ENCODE measurements around the gene SDC4.

Gene SDC4, protein sequence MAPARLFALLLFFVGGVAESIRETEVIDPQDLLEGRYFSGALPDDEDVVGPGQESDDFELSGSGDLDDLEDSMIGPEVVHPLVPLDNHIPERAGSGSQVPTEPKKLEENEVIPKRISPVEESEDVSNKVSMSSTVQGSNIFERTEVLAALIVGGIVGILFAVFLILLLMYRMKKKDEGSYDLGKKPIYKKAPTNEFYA

DNA sequence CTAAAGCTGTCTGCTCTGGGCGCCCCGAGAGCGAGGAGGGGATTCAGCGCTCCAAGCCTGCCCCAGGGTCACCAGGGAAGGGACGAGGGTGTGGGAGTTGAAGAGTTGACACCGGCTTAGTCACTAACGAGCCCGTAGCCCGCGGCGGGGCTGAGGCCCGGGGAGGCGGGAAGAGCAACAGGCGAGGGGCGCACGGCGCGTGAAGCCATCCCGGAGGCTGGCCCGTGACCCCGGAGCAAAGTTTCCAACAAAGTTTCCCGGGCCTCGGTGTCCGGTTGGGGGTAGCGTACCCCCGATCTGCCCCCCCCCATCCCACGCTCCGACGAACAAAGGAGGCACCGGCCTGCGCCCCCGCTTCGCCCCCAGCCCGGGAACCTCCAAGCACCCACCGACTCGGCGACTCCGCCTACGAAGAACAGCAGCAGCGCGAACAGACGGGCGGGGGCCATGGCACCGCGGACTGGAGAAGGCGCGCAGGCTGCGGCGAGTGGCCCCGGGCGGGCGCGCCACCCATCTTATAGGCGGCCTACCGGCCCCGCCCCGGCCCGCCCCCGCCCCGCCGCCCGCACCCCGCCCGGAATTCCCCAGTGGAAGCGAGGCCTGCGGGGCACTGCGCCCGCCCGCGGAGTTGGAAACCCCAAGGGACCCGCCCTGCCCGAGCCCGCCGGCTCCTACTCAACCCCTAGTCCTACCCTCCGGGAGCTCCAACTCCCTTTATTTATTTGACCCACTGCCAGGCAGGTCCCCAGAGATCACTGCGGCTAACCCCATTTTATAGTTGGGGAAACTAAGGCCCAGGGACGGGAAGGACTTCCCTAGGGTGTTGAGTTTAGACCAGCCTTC lies at the start of gene SDC4:
Gene SDC4 (minus strand): TSS at position 489 of the 843 bp plus-strand sequence. CDS start 40 bp downstream, at position 449.
- no peak for DNase-seq

DNA sequence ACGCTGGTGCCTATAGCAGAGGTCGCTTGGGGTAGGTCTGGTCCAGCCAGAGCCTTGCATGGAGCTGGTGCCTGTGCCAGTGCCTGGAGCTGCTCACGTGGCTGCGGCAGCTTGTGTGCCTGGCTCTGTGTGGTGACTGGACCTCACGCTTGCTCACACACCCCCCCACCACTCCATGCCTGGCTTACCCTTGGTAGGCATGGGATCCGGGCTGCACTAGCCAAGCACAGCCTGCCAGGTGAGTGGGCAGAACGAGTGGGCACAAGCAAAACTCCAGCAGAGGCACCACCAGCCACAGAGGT lies 46.8 kb upstream of the SDC4 start:
- no peak for DNase-seq

DNA sequence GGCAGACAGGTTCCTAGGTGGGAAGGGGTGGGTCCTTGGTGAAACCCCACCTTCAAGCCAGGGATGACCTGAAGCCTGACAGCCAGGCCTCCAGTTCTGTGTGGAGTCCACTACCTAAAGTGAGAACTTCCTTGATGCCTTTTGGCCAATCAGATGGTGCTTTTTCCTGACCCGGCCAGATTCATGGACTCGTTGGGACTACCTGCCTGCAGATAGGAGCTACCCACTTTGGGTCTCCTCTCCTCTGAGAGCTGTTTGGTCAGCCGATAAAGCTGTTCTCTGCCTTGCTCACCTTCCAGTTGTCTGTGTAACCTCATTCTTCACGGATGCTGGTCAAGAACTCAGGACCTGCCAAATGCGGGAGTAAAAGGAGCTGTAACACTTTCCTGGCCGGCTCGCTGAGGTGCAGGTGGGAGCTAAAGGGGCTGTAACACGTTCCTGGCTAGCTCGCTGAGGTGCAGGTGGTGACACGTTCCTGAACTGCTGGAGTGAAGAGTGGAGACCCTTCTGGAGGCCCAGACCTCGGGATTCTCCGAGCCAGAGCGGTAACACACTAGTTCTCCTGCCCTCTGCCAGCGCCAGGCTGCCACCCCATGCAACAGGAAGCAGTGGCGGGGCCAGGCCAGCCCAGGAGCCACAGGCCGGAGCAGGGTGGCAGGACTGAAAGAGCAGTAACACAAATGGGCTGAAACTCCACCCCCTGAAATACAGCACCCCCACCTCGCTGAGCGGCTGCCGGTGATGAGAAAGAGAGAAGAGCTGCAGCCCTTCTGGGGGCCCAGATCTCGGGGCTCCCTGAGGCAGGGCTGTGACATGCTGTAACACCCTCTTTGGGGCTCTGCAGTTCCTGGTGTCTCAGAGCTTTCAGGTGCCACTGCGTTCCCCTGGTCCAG lies 46.2 kb upstream of the SDC4 start:
- no peak for DNase-seq

DNA sequence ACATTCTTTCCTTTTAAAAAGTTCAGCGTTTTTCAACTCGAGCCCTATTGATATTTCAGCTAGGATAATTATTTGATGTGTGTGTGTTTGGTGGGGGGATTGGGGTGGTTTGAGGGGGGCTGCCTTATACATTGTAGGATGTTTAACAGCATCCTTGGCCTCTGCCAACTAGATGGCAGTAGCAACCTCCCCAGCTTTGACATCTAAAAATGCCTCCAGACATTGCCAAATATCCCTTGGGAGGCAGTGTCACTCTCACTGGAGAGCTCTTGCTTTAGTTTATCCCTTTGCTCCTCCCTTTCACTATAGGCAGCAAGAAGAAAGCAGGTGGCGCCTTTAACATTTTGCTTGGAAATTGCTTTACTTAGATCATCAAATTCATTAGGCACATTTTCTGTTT lies 44.5 kb upstream of the SDC4 start:
- no peak for DNase-seq

DNA sequence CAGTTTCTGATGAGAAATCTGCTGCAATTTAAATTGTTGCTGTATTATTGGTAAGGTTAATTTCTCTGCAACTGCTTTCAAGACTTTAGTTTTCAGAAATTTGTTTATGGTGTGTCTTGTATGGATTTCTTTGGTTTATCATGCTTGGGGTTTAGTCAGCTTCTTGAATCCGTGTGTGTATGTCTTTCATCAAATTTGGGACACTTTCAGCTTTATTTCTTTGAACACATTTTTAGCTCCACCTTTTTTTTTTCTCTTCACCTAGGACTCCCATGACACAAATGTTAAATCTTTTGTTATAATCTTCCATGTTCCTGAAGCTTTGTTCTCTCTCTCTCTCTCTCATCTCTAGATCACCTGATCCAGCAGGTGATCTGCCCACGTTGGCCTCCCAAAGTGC lies 43.3 kb upstream of the SDC4 start:
- DNase-seq: no peak

DNA sequence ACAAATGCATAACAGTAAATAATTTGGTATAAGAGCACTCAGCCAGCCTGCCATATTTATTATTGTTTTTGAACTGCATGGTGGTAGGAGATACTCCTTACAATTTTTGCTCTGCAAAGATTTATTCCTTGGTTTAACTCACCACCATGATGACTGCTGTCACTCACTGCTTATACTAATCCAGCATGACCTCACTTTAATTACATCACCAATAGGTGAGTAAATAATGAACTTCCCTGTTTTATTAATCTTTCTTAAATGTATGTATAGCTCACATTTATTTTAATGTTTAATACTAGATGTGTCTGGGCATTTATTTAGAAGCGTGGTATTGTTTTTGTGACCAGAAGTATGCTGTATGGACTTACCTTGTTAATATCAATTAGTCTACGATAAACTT lies 42.7 kb upstream of the SDC4 start:
- DNase-seq: no peak

DNA sequence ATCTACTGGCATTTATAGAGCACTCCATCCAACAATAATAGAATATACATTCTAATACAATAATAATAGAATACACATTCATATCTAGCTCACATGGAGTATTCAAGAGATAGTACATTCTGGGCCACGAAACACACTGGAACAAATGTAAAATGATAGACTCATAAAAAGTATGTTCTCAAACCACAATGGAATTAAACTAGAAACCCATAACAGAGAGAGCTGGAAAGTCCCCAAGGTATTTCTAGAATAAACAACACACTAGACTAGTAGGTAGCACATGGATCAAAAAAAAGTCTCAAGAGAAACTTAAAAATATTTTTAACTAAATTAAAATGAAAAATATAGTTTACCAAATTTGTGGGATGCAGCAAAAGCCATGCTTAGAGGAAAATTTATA lies 39.0 kb upstream of the SDC4 start:
- DNase-seq: no peak

DNA sequence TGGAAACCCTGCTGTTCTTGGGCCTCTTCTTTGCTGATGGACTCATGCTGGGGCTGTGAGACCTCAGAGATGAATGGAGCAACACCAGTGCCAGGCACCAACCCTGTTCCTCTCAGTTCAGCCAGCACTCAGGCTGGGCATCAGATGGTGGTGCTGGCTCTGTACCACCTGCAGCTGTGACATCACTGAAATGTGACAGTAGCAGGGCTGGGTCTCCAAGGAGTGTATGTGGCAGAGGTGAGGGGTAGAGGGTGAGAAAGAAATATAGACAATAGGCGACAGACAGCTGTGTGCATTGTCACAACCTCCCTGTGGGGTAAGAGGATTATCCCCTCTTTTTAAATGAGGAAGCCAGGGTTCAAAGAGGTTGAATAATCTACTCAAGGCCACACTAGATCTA lies 30.0 kb upstream of the SDC4 start, which contains the start of gene TP53TG5:
Gene TP53TG5 (minus strand): TSS at position 135 of the 400 bp plus-strand sequence. CDS start 89 bp downstream, at position 46.
- DNase-seq: no peak

DNA sequence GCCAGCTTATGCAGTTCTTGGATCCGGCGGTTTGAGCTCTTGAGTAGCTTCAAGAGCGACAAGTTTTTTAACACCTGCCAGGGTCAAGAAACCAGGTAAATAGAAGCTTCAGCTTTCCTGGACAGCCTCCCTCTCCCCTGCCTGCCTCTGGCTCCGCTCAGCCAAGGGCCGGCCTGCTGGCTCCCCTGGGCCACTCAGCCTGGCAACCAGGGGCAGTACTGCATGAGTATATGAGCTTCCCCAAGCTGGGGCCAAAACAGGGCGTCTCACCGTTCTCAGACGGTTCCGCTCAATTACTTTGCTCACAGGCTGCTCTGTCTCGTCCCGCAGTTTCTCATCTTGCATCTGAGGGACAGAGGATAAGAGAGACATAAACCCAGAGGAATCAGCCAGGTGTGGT lies 29.0 kb upstream of the SDC4 start:
- DNase-seq: no peak

DNA sequence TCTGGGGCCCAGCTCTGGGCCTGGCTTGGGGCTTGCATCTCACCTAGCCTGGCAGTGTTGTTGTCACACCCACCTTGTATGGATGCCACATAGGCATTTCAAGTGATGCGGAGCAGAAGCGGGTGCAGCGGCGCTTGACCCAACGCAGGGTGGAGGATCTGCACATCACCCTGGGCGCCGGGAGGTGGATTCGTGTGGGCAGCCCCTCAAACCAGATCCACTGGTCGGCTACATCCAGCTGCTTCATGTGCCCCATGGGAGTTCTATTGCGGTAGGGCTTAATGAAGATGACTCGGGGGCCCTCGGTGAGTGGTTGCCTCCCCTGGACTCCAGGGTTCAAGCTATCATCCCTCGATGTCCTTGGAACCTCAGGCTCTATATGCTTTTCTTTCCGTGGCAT lies 26.7 kb upstream of the SDC4 start:
- no peak for DNase-seq

DNA sequence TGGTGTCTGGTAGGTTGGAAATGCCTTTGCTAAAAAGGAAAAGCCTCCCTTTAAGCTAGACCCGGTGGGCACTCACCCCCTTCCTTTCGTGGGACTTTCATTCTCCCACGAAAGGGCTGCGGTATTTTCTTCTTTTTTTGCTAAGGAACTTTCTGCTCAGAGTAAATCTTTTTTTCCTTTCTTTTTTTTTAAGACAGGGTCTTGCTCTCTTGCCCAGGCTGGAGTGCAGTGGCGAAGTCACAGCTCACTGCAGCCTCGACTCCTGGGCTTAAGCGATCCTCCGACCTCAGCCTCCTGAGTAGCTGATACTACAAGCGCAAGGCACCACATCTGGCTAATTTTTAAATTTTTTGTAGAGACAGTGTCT lies 25.9 kb upstream of the SDC4 start:
- DNase-seq: no peak

DNA sequence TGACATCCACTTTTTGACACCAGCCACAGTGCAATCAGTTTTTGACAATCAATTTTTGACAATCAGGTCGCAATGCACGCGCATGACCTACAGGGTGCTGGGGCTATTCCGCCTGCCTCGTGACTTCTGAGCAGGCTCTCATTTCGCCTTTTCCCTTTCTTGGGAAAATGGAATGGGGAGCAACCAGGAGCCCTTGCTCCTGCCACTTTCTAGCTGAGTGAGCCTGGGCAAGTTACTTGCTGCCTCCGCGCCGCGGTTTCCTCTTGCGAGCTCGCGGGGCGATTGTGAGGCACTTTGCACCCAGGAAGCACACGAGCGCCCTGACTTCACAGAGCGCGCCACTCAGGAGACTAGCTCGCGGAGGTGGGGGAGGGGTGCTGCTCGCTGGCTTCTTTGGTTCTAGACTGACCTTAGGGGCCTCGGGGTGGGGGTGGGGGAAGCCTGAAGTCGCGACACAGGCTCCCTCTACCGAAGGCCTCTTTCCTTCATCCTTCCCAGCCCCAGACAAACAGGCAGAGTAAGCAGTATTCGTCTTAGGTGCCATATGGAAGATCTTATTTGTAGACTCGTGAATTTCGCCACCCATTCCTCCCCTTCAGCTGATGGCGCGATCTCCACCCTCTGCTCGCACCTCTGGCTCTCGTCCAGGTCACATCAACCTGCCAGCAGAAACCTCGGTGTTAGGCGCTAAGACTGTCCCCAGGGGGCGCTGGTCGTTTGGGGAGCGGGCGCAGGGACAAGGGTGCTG lies 25.3 kb upstream of the SDC4 start:
- peak; percentile 72 for DNase-seq

DNA sequence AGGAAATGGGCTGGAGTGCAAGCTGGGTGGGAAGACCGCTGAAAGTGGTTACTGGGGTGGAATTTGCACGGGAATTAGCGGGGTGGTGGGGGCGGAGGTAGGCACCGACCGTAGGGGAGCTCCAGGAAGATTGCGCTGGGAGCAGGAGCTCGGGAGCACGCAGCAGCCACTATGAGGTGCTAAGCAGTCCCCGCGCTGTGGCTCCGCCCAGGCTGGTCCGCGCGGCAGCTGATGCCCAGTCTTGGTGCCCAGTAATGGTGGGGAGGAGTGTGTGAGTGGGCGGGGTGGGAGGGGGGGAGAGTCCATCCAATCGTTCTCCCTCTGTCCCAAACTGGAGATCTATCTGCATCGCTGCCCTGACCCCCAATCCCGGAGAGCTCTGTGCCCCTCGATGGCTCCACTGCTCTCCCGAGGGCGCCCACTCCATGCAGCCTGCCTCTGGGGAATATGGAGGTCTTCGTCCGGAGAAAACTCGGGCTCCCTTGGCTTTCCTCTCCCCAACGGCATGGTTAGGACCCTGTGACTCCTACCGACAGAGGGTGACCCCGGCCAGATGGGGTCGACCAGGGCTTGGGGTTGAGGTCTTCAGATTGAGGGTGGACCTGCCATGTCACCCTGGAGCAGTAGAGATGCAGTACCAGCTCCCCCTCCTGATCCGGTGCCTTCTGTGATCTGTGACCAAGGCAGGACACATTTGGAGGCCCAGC lies 24.6 kb upstream of the SDC4 start:
- DNase-seq: no peak

DNA sequence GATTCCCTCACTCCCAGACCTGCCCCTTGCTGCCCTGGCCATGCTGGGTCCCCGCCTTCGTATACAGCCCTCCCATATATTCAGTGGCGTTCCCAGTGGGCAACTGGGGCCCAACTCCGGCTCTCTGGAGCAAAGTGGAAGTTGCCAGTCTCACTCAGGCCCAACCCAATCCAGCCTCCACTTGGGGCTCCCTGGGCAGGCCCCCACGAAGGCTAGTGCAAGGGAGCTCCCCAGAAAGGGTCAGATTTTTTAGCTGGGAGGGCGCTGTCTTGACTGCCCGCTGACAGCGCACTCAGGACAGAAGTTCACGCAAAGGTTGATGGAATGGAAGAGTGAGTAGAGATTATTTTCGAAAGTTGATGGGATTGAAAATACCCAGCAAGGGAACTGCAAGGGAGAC lies 24.0 kb upstream of the SDC4 start:
- no peak for DNase-seq

DNA sequence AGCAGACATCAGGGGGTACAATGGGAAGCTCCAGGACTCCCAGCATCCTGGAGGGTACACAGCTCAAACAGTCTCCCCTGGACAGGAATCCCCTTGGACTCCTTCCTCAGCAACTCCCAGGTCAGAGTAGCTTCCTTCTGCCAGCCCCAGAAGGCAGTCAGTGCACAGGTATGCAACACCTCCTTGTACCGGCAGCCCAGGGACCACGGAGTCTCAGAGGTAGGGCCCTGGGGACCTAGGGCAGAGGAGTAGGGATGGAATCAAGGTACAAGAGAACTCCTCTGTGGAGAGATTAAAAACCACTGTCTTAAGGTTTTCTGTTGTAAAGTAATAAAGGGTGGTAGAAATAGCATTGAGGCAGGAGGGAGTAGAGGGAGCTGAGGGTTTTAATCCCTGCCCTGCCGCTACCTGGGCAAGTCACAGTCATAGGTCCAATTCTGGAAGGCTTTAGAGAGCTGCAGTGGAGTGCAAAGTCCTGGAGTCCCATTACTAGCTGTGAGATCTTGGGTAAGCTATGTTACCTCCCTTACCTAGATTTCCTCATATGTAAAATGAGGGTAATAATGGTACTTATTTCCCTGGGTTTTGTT lies 22.4 kb upstream of the SDC4 start:
- no peak for DNase-seq

DNA sequence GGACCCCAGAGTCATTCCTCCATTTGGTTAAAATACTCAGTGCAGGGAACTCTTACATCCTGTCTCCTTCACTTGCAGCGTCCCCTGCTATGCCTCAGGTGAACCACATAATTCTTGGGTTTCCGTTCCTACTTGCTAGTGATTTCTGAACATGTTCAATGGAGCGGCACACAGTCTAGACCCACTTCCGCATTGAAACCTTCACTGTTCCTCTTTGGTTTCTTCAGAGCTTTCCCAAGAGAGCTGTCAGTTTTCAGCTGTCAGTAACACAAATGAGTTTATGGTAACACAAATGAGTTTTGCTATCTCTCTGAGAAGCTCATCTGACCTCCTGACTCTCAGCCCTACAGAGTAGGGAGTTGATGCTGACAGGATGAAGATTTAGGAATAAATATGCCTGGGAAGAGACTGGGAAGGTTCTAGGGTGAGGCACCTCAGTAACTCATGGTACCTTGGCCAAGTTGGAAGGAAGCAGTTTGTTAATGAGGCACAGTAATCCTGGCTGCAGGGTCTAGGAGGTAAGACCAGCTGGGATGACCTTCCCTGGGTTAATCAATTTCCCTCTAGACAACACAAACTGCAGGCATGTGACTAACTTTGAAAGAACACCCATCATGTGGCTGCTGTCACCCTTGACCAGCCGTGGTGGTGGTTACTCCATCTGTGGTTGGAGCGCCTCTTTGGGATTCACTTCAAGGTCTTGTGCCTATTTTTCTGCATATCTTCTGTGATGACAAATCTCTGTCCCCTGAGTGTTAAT lies 20.2 kb upstream of the SDC4 start:
- DNase-seq: no peak

DNA sequence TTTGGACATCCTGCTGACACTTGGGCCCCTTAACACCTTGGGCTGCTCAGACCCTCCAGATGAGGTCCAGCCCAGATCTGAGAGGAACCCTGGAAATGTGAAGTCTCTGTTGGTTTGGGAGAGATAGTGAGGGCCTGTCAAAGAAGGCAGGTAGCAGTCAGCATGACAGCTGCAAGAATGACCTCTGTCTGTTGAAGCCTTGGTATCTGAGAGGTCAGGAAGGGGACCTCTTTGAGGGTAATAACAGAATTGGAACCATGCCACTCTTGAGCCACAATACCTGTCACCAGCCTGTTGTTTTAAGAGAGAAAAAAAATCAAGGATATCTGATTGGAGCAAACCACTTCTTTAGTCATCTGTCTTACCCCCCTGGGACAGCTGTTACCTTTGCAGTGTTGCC lies 18.9 kb upstream of the SDC4 start:
- no peak for DNase-seq

DNA sequence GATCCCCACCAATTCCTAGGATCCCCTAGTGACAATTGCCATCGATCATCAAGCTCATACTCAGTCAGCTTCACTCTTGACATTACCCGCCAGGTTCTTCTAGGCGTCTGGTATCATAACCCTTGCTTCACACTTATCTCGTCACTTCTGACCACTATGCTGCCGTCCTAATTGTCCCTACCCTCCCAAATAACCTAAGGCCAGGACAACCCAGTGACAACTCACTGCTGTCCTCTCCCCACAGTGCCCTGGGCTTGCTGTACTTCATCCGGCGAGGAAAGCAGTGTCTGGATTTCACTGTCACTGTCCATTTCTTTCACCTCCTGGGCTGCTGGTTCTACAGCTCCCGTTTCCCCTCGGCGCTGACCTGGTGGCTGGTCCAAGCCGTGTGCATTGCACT lies 18.4 kb upstream of the SDC4 start:
- DNase-seq: no peak

DNA sequence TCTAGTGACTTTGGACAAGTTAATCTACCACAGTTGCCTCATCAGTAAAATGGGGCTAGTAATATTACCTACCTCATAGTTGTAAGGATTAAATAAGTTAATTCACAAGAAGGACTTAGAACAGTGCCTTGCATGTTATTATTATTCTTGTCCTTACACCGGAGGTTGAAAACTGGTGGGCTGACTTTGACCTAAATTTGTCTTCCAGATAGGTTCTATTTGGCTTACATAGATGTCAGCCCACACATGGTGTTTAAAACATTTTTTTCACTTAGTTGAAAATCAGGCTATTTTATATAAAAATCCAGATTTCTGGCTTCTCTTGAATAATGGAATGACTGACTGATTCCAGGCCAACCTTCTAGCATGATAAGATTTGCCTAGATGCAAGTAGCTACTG lies 18.0 kb upstream of the SDC4 start:
- no peak for DNase-seq

DNA sequence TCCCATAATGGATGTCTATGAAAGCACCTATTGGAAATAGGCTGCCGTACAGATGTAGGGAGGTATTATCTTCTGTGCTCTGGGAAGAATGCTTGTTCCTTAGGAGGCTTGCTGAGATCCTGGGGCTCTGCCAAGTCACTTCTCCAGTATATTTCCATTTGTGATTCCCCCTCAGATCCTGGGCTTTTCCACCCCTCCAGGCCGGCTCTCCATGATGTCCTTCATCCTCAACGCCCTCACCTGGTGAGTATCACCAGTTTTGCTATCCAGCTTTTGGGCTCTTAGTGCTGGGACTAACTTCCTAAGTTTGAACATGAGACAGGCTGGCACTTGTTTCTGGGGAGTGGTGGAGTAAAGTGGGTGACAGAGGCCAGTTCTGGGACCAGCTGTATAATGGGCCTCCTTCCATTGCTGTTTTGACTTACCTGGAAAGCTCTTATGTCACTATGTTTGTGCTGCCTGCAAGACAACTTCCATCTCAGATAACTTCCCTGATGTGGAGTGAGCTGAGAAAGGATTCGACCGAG lies 17.3 kb upstream of the SDC4 start:
- no peak for DNase-seq

Data from SHP77 treated with DMSO at 0.1 percent for 48 hours (cell line).